Measurements from ENCODE around the gene FOXC2.
A peak's percentile ranks its signal among the peaks of the same experiment; 100 is the strongest.

The FOXC2 gene

DNA sequence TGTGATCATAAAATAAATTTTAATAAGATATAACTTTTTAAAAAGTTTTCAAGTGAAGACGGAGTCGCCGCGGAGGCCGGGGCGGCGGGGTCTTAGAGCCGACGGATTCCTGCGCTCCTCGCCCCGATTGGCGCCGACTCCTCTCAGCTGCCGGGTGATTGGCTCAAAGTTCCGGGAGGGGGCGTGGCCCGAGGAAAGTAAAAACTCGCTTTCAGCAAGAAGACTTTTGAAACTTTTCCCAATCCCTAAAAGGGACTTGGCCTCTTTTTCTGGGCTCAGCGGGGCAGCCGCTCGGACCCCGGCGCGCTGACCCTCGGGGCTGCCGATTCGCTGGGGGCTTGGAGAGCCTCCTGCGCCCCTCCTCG, at the start of gene FOXC2:
Gene FOXC2, plus strand, starts transcription at position 229 of the 365 bp plus-strand sequence. CDS start 507 bp downstream, outside the sequence.
- peak; percentile 70 for DNase-seq

DNA sequence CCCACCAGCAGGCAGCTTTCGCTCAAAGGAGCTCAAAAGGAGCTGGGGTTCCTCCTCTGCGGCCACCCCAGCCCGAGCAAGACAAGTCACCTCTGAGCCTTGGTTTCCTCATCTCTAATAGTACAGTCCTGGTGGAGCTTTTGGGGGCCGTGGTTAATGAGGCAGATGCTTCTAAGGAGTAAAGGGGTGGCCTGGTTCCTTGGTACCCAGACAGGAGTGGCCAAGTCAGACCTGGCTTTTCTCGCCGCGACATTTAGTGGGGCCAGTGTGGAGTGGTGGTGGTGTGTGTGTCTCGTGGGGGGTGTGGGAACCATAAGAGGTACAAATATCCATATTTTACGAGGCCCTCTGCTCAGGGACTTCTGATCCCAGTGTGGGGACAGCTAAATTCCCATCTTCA, 49.6 kb upstream of the FOXC2 start:
- DNase-seq, result no peak

DNA sequence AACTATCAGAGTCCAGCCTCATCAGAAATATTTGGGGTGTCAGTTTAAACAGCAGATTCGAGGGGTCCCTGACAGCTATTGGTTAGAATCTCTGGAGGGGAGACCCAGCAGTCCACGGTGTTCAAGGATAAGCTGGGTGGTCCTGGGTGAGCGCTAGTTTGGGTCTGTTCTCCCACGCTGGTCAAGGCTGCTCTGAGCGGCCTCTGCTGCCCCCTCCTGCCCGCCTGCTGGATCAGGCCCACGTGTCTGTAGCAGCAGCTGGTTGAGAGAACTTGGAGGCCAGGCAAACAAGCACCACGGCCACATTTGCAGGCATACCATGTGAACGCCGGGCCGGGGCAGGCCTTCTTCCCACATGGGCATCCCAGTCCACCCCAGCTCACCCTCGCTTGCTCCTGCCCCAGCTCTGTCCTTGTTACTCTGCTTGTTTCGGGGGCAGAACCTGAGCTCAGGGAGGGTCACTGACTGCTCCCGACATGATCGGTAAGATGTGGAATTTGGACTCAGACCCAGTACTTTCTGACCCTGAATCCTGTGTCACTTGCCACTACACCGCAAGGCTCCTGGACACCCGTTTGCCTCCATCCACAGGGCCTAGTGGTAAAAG, 48.9 kb upstream of the FOXC2 start:
- peak; percentile 52 for DNase-seq

DNA sequence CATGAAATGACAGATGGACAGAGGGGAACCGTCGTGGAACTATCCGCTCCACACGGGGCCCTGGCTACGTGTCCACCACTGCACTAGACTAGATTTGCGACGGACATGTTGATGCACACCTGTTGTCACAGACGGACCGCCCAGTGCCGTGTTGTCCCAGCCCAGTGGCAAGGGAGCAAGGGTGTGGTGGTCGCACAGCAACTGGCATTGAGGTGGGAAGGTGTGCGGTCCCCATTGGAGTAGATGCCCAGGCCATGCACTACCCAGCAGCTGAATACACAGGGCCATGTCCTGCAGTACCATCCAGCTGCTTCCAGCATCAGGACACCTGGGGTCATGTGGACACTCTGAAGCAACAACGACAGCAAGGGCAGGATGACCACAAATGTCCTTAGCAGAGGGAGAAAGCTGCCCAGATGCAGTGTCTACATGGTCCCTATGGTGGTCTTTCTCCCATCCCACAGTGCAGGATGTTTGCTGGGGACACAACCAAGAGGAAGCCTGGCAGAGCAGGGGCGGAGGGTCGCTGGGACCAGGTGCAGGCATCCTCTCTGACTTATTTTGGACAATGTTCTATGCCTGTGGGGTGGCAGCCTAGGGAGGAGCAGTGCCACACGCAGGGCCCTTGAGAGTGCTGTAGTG, 47.5 kb upstream of the FOXC2 start:
- no peak for DNase-seq

DNA sequence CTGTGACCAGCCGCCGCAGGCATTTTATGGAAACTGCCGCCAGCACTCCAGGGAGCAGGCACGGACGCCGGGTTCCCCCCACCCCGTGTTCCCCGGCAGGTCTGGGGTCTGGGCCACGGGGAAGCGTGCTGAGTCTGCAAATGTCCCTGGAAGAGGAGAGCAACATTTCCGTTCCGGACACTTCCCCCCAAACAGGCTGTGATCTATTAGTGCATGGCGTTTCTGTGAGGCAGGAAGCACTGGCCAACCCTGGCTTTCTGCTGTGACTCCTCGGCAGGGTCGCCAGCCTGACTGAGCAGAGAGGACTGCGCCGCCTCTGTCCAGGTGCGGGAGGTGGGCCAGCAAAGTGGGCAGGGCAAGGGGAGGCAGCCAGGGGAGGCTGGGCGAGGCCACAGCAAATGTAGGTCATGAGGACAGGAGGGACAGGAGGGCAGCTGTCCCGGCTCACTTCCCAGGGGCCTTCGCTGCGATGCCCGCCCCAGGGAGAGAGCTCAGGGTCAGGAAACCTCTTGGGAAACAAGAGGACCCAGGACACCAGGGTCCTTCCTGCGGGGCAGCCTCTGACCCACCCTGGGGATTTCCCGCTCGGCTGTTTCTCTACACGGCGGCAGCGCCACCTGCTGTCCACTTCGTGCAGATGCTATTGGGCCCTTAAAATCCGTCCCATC, 46.8 kb upstream of the FOXC2 start:
- DNase-seq, result peak; percentile 76

DNA sequence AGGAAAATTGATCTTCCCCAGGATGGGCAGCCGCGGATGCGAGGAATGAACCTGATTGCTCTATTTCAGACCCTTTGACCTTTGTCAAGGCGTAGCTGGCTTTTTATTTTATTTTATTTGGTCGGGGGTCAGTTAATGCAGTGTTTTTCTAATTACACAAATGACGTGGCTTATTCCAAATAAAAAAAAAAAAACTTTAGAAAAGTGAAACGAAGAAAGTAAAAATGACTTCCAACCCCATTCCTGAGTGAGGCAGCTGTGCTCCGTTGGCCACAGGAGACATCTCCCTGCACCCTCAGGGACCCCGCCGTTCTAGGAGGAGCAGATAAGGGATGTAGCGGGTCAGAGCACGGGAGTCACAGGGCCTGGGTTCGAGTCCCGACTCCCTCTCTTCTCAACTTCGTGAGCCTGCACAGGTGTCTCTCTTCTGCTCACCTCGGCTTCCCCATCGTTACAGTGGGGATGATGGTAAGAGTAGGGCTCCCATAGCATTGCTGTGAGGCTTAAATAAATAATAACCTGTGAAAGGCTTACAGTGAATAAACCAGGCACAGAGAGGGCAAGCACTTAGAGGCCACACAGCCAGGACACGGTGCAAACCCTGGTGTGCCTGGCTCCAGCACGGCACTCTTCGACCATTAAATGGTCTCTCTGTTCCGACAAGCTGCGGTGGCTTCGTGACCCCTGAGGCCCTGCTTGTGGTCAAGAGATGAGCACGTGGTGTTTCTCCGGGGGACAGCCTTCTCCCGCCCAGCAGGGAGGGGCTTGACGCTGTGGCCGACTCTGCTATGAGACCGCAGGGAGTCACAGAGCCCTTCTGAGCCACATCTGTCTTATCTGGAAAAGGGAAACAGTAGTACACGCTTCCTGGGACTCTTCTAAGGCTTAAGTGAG, 46.1 kb upstream of the FOXC2 start:
- no peak for DNase-seq

DNA sequence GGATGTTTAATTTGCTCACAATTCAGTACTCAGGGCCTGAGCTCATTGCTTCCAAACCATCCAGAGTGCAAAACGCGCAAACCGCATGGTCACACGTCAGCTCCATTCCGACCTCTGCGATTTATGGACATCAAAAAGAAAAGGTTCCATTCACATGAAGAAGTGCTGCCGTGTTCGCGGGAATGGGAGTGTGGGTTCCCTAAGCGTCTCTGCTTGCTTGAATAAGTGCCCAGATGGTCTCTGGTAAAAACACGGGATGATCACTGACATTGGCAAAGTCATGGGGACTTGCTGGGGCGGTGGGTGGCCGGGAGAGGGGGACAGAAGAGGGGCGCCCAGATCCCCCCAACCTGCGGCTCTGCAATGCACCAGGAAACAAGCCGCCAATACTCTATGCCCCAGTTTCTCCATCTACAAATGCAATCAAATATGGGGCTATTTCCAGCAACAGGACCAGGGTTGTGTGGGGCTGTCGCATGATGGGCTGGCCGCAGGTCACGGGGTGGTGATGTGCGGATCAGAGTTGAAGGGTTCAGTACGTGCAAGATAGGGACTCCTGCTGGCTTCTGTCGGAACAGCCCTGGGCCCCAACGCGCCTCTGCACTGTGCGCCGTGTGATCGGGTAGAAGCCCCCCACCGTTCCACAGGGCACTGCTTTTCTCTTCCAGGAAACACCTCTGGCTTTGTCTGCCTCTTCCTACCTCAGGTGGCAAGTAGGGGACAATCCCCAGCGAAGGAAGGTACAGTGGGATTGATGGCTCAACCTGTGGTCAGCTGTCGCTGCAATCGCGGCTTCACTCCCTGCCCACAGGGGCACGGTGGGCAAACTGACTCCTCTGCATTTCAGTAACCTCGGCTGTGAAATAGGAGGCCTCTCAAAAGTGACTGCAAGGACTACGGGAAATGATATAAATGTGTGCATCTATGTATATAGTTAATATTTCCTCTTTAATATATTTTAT, 45.1 kb upstream of the FOXC2 start:
- DNase-seq, result no peak

DNA sequence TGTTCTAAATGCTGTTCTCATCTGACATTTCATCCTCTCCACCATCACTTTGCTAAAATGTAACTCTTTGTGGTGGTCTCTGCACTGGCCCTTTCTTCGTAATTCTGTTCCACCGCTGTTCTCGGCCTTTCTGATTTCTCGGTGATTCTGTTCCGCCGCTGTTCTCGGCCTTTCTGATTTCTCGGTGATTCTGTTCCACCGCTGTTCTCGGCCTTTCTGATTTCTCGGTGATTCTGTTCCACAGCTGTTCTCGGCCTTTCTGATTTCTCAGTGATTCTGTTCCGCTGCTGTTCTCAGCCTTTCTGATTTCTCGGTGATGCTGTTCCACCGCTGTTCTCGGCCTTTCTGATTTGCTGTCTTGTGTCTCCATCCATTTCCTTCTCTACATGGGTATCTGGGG, 44.0 kb upstream of the FOXC2 start:
- no peak for DNase-seq

DNA sequence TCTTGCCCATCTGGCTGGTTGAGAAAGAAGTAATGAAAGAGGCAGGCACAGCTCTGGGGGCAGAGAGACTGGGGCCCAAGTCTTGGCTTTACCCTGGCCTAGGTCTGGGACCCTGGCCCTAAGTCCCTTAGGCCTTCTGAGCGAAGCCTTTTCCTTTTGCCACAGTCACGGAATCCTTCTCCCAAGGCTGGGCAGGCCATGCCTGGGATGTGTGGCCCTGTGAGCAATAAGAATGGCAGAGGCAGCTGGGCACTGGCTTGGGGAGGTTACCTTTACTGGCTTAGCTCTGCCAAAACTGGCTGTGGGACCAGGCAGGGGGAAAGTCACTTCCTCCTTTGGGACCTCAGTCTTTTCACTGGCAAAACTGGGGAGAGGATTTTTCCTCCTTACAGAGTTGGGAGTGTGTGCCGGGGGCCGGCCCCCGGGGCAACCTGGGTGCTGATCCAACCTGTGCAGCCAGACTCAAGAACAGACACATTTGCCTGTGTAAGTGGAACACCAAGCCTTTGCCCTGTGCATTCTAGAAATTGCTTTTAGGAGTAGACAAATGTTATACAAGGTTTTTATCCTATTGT, 43.4 kb upstream of the FOXC2 start:
- DNase-seq, result no peak

DNA sequence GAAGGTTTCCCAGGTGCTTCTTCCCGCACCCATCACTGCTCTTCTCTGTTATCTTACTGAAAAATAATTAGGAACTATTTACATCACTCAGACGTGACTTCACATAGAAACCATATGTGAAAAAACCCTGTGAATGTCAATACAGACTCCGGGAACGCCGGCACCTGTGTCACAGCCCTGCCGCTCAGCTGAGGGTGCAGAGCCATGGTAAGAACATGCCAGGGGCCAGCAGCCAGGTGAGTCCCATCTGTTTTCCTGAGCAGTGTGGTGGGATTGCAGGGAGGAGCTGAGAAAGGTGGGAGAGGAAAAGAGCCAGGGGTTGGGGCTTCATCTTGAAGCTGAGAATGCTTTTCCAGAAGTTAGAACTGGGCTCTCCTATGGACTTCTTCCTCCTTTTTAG, 42.6 kb upstream of the FOXC2 start:
- DNase-seq, result no peak

DNA sequence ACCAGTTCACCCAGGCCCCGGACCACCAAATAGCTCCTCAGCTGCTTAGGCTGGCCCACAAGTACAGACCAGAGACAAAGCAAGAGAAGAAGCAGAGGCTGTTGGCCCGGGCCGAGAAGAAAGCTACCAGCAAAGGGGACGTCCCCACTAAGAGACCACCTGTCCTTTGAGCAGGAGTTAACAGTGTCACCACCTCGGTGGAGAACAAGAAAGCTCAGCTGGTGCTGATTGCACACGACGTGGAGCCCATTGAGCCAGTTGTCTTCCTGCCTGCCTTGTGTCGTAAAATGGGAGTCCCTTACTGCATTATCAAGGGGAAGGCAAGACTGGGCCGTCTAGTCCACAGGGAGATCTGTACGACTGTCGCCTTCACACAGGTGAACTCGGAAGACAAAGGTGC, 40.9 kb upstream of the FOXC2 start:
- no peak for DNase-seq

DNA sequence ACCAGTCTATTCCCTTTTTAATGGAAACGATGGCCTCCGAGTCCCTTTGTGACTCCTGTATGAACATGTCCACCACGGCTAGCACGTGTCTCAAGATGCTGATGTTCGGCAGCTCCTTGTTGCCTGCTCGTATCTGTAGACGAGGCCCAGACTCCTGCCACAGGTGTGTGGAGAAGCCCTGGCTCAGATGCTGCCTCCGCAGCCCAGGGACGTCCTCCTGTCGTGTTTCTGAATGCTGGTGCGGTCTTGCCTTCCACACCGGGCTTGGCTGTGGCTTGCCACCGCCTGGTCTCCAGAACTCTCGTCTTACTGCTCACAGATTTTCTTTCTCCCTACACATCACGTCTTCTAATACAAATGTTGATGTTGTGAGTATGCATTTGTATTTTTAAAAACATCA, 39.3 kb upstream of the FOXC2 start:
- no peak for DNase-seq

DNA sequence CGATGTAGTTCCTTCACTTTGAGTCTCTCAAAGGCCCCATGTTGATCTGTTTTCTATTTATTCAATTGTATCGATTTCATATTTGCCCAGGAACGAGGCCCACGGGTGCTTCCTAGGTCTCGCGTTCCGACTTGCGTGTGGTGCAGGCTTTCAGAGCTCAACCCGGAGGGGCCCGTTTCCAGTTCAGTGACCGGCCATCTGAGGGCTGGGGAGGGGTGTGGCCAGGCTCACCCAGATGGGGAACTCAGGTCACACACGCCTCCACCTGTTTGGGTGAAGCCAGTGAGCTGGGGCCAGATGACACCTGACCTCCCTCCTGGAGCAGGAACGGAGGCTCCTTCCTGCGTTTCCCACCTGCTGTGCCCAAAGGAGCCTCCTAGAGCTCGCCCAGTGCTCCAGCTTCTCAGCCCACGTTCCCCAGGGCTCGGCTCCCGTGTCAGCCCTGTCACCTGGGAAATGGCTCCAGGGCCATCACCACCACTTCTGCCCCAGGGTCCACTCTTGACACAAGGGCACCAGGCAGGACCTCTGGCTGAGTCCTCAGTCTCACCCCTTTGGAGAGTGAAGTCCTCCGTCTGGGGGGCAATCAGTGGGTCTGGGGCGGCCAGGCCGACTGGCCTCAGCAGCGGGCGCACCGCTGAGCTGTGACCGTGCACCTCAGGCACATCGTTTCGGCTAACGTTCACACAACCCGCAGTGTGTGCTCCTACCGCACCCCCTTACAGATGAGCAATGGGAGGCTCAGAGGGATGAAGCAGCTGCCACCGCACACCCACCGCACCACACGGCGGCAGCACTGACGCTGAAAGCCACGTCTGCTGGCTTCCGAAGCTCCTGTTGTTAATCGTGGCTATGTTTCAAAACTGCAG, 38.3 kb upstream of the FOXC2 start:
- no peak for DNase-seq

DNA sequence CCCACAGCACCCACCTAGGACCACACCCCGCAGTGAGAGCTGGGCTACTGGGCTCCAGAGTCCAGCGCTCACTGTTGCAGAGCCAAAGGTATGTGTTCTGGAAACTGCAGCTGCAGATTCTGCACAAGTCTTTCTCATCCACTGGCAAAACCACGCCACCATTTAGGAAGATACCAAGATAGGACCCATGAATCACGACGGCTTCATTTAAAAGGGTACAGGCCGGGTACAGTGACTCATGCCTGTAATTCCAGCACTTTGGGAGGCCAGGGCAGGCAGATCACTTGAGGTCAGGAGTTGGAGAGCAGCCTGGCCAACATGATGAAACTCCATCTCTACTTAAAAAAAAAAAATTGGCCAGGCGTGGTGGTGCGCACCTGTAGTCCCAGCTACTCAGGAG, 37.5 kb upstream of the FOXC2 start:
- DNase-seq, result no peak

DNA sequence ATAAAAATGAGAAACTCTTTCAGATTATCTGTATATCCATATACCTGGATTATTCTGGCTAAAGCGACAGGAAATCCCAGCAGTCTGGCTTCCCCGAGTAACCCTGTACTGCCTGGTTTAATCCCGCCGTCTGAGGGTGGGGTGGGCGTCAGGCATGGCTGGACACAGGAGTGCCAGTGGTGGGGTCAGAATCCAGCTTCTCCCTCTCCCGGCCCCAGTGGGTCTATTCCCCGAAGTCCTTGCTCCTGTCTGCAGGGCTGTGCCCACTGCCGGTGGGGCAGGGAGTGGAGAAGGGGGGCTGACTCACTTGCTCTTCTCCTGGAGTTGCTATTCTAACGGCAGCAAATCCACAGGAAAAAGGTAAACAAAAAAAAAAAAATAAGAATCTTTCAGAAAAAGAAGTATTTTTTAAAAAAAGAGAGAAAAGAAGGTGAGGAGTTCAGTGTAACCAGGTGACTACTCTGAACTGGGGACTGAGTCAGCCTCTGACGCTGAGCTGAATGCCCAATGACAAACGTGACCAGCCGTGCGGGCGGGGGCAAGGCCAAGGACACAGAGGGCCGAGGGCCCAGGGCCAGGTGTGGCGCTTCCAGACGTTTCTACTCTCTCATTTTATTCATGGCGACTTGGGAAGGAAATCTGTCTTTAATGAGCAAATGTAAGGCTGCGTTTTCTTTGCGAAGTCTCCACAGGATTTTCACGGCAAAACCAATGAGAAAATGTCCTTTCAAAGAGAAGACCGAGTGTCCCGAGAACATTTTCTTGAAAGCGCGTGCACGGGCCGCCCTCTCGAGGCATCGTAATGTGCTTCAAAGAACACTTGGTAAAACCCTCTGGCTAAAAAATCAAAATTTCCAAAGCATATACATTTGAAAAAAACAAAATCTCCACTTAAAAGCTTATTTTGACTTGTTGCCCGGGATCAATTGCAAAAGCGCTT, 36.1 kb upstream of the FOXC2 start:
- DNase-seq, result no peak

DNA sequence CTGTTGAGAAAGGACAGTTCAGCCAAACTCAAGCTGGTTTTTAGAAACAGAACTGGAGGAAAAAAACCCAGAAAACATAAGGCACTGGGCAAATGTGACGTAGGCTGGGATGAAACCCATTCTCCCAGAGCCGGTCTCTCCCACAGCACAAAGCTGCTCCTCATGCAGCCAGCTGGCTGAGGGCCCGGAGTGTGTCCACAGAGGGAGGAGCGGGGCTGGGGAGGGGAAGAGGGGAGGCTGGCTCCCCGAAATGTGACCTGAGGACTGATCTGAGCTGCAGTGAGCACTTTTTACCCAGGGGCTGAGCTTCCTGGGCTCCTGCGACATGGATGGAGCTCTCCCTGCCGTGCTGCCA, 35.5 kb upstream of the FOXC2 start:
- no peak for DNase-seq

DNA sequence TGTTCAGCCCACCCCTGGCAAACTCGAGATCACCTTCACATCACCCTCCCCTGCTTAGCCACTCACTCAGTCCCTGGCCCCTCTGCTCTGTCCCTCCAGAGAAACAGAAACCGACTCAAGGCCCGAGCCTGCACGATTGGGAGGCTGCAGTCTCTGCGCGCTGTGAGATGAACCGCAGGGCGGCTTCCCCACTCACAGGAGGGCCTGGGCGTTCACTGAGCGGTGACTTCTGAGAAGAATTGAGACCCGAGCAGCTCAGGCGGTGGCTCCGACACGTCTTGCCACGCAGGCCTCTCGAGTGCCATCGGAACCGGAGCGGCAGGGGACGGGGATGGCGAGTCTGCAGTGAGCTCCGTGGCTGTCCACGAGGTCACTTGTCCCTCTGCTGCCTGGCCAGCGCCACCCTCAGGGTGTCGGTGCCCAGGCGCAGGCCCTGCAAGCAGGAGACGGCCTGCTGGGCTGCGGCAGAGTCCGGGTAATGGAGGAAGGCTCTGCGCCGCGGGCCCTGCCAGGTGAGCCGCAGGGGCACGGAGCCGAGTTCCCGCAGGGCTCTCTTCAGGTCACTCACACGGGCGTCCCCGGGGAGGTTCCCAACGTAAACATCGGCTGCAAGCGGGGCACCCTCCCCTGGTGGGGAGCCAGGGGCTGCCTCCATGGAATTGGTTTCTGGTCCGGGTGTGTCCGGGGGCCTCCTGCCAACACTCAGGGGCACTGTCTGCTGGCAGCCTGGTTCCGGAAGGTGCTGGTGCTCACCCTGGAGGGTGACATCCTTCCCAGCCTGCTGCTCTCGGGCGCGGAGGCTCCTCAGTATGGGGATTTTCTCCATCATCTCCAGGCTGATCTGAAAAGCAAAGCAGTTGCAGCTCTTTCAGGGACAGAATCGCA, 34.7 kb upstream of the FOXC2 start:
- DNase-seq, result no peak

DNA sequence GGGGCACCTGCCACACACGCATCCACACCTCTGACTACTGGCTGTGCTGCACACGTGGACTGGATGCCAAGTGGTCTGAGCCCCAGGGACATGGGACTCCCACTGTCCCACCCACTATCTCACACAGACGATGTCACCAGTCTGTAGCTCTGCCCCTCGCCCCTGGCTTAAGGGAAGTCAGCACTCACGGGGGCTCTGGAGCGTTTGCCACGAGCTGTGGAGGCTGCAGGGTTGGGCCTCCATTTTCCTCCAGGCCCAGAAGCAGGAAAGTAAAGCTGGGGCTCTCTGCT, 34.2 kb upstream of the FOXC2 start:
- no peak for DNase-seq

DNA sequence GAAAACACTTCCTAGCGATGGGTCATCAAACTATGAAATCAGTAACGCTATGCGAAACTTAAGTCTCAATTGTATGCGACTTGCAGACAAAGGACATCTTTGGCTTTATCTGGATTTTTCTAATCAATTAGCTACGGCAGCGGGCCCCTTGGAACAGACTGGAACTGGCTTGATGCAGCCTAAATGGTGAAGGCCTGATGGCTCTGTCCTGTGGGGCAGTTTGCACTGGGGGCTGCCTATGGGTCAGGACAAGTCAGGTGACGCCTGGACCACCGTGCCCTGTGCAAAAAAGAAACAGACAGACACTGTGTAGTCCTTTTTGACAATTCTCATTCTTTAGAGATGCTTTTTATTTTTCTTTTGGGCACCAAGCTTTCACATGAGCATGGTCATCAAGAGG, 33.6 kb upstream of the FOXC2 start:
- no peak for DNase-seq

Data from stimulated activated CD8-positive, alpha-beta memory T cell treated with anti-CD3 and anti-CD28 coated beads, Interleukin-4, amount 100 ng/mL, for 48 hours (primary cell).